GM23338 (cell line): Measurements from ENCODE around the gene ARHGAP28. TPM values are rescaled to one million over a fixed set of nuclear protein-coding genes. Genes with fewer than 3 reads are reported as not detected.

Experiments used
- ATAC-seq: fragments of 200-7000 bp; cut with Tn5 transposase; 3 replicates; pipeline ENCODE4 v1.9.1; 2020
- DNase-seq: peaks from one replicate; pipeline ENCODE4 v3.0.0-alpha.2; 2015; ENCODE audit warnings: low spot score
- H2AFZ ChIP-seq: fragments of 200-600 bp; sonication (generic); 2 replicates; pipeline ENCODE4 v1.8.0; 2016; ENCODE audit warnings: antibody characterized with exemption, mild to moderate bottlenecking, moderate library complexity
- H3F3A ChIP-seq: fragments of 200-600 bp; sonication (generic); replicated peaks from 2 replicates; pipeline ENCODE4 v1.8.0; 2017; ENCODE audit warnings: antibody characterized with exemption, mixed run types, low read depth
- H3K27ac ChIP-seq: fragments of 200-600 bp; sonication (generic); 2 replicates; pipeline ENCODE4 v1.6.1; 2016; ENCODE audit warnings: low read depth
- H3K27me3 ChIP-seq: fragments of 200-600 bp; sonication (generic); 2 replicates; pipeline ENCODE4 v1.8.0; 2016; ENCODE audit warnings: mild to moderate bottlenecking, mixed run types, moderate library complexity; ENCODE audit not compliant: insufficient read depth
- H3K36me3 ChIP-seq: fragments of 200-600 bp; sonication (generic); 2 replicates; pipeline ENCODE4 v1.8.0; 2016; ENCODE audit warnings: mild to moderate bottlenecking; ENCODE audit not compliant: insufficient read depth
- H3K4me1 ChIP-seq: fragments of 200-600 bp; sonication (generic); 2 replicates; pipeline ENCODE4 v1.8.0; 2016; ENCODE audit warnings: mild to moderate bottlenecking, moderate library complexity; ENCODE audit not compliant: insufficient read depth
- H3K4me2 ChIP-seq: fragments of 200-600 bp; sonication (generic); 2 replicates; pipeline ENCODE4 v1.7.1; 2017; ENCODE audit warnings: mixed run types
- H3K4me3 ChIP-seq: fragments of 200-600 bp; sonication (generic); 2 replicates; pipeline ENCODE4 v1.6.1; 2016; ENCODE audit warnings: mixed run types
- H3K79me2 ChIP-seq: fragments of 200-600 bp; sonication (generic); replicated peaks from 2 replicates; pipeline ENCODE4 v1.8.0; 2017; ENCODE audit warnings: mild to moderate bottlenecking; ENCODE audit not compliant: insufficient read depth
- H3K9me2 ChIP-seq: fragments of 200-600 bp; sonication (generic); 2 replicates; pipeline ENCODE4 v1.8.0; 2017; ENCODE audit not compliant: insufficient read depth
- H4K20me1 ChIP-seq: fragments of 200-600 bp; sonication (generic); replicated peaks from 2 replicates; pipeline ENCODE4 v1.8.0; 2017; ENCODE audit warnings: mild to moderate bottlenecking; ENCODE audit not compliant: insufficient read depth
- H3K27ac Mint-ChIP-seq: 2 replicates; pipeline ENCODE4 v1.8.0; 2020; ENCODE audit warnings: inconsistent platforms, mild to moderate bottlenecking, moderate library complexity, mixed read lengths
- H3K27me3 Mint-ChIP-seq: 3 replicates; pipeline ENCODE4 v1.8.0; 2022; ENCODE audit warnings: low read depth, mild to moderate bottlenecking, moderate library complexity, mixed read lengths, inconsistent platforms; ENCODE audit not compliant: insufficient read depth, poor library complexity
- H3K36me3 Mint-ChIP-seq: 3 replicates; pipeline ENCODE4 v1.8.0; 2021; ENCODE audit warnings: low read depth, mild to moderate bottlenecking, inconsistent platforms, moderate library complexity, mixed read lengths
- H3K4me1 Mint-ChIP-seq: 3 replicates; pipeline ENCODE4 v1.8.0; 2020; ENCODE audit warnings: mild to moderate bottlenecking, inconsistent platforms, mixed read lengths
- H3K4me3 Mint-ChIP-seq: 3 replicates; pipeline ENCODE4 v1.8.0; 2021; ENCODE audit warnings: moderate library complexity, mild to moderate bottlenecking, inconsistent platforms, mixed read lengths
- H3K9me3 Mint-ChIP-seq: 3 replicates; pipeline ENCODE4 v1.8.0; 2020; ENCODE audit warnings: moderate library complexity, mild to moderate bottlenecking, inconsistent platforms, mixed read lengths
- CREB1 ChIP-seq: fragments of 250-450 bp; sonication (Bioruptor Pico); IDR thresholded peaks from 2 replicates; pipeline ENCODE4 v1.5.0; 2020; ENCODE audit warnings: low read depth, mild to moderate bottlenecking, moderate library complexity
- CTCF ChIP-seq, 2 experiments: fragments of 200-600 bp in 1 of 2; sonication (generic) in 1 of 2; conservative IDR thresholded peaks; 2 replicates each; pipeline versions ENCODE4 v1.5.1 to v1.6.1; 2016 to 2017; ENCODE audit warnings: antibody characterized with exemption in 2 of 2, low read depth in 2 of 2, mild to moderate bottlenecking in 2 of 2, moderate library complexity in 1 of 2
- ETS1 ChIP-seq: IDR thresholded peaks from 2 replicates; pipeline ENCODE4 v1.6.1; 2016; ENCODE audit warnings: antibody characterized with exemption
- JUNB ChIP-seq: IDR thresholded peaks from one replicate; pipeline ENCODE4 v1.6.1; 2016; ENCODE audit warnings: antibody characterized with exemption; ENCODE audit not compliant: unreplicated experiment
- NANOG ChIP-seq: IDR thresholded peaks from 2 replicates; pipeline ENCODE4 v1.6.1; 2016; ENCODE audit warnings: antibody characterized with exemption, borderline replicate concordance
- STAT1 ChIP-seq: IDR thresholded peaks from one replicate; pipeline ENCODE4 v1.6.1; 2016; ENCODE audit warnings: antibody characterized with exemption; ENCODE audit not compliant: unreplicated experiment
- ZNF331 ChIP-seq: fragments of 250-450 bp; sonication (Bioruptor Pico); IDR thresholded peaks from 2 replicates; pipeline ENCODE4 v1.5.0; 2020; ENCODE audit warnings: low read depth, mild to moderate bottlenecking, moderate library complexity
- ZNF462 ChIP-seq: fragments of 250-450 bp; sonication (Bioruptor Pico); IDR thresholded peaks from 2 replicates; pipeline ENCODE4 v1.5.0; 2020; ENCODE audit warnings: mild to moderate bottlenecking, moderate library complexity
- polyA plus RNA-seq: library from polyadenylated mRNA; unstranded; fragments of >200 nt; fragmentation: Nextera tagmentation; extraction: Ambion mirVana; gene quantifications from 2 replicates; pipeline ENCODE4 v1.2.1, GENCODE V29; 2016
- total RNA-seq: library from RNA; depleted of rRNA; stranded (reverse); fragments of >200 nt; shearing (Covaris generic); gene quantifications from 2 replicates; pipeline ENCODE4 v1.2.3, GENCODE V29; 2014
- TF ChIP-seq, protein P1 (sequence below): IDR thresholded peaks from one replicate; pipeline ENCODE4 v1.6.1; 2018; ENCODE audit warnings: antibody characterized with exemption; ENCODE audit not compliant: unreplicated experiment

ARHGAP28 gene
- total and polyA plus RNA-seq, 2 experiments from 2014 or later, result 2.8 to 9.6 TPM

GRCh38 chr18:6854811-6855210 is 125.3 kb downstream of the ARHGAP28 start (continued):
- no peak for TF ChIP-seq ZNF462
- TF ChIP-seq CTCF (conservative IDR thresholded peaks at IDR 0.05; ENCODE audit: low read depth in 2 of 2), result no peak

DNA sequence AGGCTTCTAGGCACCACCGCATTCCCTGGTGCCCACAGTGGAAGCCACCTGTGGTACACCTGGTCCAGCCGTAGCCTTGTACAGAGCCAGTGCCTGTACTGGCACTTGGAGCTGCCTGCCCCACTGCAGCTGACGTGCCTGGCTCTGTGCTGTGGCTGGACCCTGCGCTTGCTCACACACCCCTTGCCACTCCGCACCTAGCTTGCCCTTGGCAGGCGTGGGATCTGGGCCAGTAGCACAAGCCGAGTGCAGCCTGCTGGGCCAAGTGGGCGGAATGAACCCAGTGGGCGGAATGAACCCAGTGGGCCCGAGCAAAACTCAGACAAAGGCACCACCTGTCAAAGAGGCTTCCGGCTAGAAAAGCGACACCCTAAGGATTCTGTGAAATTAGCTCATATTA is 126.3 kb downstream of the ARHGAP28 start:
- Histone ChIP-seq H3K4me3 (no peak overlapping the region), H3K4me2 (no peak overlapping the region), H3K4me1 (peaks cover 5% of the 10 kb centered on the region; the same call in 1 of the 2 replicates), H3K27me3 (no peaks in the 10 kb centered on the region), H3K27ac (no peak overlapping the region), H3F3A (no peaks in the 10 kb centered on the region), H4K20me1 (no peaks in the 10 kb centered on the region), H3K79me2 (no peaks in the 10 kb centered on the region), H3K9me2 (0 out of 2 replicates have a peak, but pooled peaks cover 5% of the 10 kb centered on the region), H3K36me3 (peaks cover 4% of the 10 kb centered on the region), H2AFZ (no peak overlapping the region)
- TF ChIP-seq, protein P1, sequence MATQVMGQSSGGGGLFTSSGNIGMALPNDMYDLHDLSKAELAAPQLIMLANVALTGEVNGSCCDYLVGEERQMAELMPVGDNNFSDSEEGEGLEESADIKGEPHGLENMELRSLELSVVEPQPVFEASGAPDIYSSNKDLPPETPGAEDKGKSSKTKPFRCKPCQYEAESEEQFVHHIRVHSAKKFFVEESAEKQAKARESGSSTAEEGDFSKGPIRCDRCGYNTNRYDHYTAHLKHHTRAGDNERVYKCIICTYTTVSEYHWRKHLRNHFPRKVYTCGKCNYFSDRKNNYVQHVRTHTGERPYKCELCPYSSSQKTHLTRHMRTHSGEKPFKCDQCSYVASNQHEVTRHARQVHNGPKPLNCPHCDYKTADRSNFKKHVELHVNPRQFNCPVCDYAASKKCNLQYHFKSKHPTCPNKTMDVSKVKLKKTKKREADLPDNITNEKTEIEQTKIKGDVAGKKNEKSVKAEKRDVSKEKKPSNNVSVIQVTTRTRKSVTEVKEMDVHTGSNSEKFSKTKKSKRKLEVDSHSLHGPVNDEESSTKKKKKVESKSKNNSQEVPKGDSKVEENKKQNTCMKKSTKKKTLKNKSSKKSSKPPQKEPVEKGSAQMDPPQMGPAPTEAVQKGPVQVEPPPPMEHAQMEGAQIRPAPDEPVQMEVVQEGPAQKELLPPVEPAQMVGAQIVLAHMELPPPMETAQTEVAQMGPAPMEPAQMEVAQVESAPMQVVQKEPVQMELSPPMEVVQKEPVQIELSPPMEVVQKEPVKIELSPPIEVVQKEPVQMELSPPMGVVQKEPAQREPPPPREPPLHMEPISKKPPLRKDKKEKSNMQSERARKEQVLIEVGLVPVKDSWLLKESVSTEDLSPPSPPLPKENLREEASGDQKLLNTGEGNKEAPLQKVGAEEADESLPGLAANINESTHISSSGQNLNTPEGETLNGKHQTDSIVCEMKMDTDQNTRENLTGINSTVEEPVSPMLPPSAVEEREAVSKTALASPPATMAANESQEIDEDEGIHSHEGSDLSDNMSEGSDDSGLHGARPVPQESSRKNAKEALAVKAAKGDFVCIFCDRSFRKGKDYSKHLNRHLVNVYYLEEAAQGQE, result no peak
- TF ChIP-seq CREB1 (CRISPR knock-in tag), result no peak
- TF ChIP-seq NANOG, result no peak
- no peak for TF ChIP-seq STAT1
- TF ChIP-seq ETS1, result no peak
- TF ChIP-seq ZNF331 (CRISPR knock-in tag), result no peak
- no peak for TF ChIP-seq JUNB
- no peak for TF ChIP-seq CTCF (conservative IDR thresholded peaks at IDR 0.05; ENCODE audit: low read depth in 2 of 2)
- peaks cover 48% of the 10 kb centered on the region for H3K36me3 Mint-ChIP-seq
- no peak for ATAC-seq
- peaks cover 37% of the 10 kb centered on the region for H3K9me3 Mint-ChIP-seq
- peaks cover 2% of the 10 kb centered on the region for H3K27me3 Mint-ChIP-seq
- H3K27ac Mint-ChIP-seq, result no peak overlapping the region
- no peak overlapping the region for H3K4me3 Mint-ChIP-seq
- no peak for DNase-seq
- H3K4me1 Mint-ChIP-seq, result peaks cover 21% of the 10 kb centered on the region; the same call in 2 of the 3 replicates
